ENCODE data around the gene ATCAY.

The ATCAY gene

DNA sequence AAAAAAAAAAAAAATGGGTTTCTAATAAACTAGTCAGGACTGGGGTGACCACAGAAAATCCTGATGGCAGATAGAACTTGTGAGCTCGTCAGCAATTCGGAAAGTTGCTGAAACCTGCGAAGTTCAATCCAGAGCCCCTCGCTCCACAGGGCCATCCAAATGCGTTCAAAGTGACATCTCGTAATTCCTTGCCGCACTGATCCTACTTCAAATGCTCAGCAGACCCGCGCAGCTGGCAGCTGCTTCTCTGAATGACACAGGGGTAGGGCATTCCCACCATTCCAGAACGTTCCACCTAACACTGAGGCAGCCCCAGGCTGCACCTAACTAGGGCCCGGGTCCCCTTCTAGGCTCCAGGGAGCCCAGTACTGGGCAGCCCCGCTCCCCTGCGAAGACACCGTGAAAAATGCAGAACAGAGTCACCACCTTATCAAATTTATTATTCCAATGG lies 95.2 kb downstream of the ATCAY start:
- no peak for DNase-seq

DNA sequence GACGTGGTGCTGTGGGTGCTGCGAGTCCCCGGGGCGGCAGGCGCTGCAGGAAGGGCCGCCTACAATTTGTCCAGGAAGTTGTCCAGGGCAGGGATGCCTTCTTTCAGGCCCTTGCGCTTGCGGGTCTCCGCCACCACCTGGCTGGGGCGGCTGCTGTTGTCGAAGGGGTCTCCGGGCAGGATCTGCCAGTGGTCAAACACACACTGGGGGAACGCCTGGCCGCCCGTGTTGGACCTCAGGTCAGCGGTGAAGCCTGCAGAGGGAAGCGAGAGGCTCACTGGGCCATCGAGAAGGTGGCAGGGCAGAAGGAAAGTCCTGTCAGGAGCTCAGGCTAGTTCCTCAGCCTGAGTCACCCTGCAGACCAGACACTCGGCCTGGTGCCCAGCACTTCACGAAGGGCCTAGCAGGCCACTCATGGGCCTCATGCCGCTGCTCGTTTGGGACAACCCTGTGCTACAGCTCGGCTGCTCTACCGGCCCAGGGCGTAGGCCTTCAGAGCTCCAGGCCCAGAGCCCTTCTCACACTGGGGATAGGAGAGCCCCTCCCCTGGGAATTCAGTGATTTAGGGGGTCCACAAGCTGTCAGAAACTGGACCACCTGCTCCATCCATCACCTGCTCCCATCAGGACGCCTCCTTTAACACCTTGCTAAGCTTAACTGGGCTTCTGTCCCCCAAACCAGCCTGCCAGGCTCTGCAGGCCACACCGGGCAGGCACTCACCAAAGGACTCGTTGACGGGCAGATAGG lies 96.2 kb downstream of the ATCAY start:
- DNase-seq = no peak
